Skeletal muscle cell (primary cell): ENCODE results near the gene PEAK1.
"Not testable (repeated sequence)": the region's sequence is repeated elsewhere in the genome, so short reads cannot be mapped to it uniquely, and the experiment has no call there.

Experiments
- DNase-seq: peaks from one replicate; pipeline ENCODE4 v3.0.0-alpha.2; 2010; ENCODE audit warnings: low read depth
- H3K4me3 ChIP-seq: 2 replicates; pipeline ENCODE4 v1.5.1; 2011; ENCODE audit warnings: low read depth, mild to moderate bottlenecking, control low read depth, low read length, moderate library complexity

PEAK1 gene

DNA sequence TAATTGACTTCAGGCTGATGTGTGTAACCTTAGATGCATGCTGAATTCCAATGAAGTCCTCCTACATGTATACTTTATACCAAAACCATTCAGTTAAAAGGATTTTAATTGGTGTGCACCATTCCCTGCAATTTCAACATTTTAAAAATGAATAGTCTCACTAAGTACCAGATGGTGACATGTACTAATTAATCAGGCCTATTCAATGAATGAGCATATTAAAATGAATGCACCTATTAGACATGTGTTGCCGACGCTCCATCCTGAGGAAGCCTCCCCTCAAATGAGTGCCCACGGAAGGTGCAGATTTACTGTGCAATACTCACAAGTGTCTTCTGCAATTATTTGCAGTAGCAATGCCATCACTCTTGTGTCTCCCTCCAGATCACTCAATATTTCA, 224.3 kb downstream of the PEAK1 start:
- no peak overlapping the region for H3K4me3 ChIP-seq
- no peak for DNase-seq

- DNase-seq, result no peak
- no peak overlapping the region for H3K4me3 ChIP-seq
These were observed 227.5 kb downstream of the PEAK1 start for GRCh38 chr15:77192451-77192850.

GRCh38 chr15:77191230-77191834, 228.6 kb downstream of the PEAK1 start:
- DNase-seq, result no peak
- no peak overlapping the region for H3K4me3 ChIP-seq

DNA sequence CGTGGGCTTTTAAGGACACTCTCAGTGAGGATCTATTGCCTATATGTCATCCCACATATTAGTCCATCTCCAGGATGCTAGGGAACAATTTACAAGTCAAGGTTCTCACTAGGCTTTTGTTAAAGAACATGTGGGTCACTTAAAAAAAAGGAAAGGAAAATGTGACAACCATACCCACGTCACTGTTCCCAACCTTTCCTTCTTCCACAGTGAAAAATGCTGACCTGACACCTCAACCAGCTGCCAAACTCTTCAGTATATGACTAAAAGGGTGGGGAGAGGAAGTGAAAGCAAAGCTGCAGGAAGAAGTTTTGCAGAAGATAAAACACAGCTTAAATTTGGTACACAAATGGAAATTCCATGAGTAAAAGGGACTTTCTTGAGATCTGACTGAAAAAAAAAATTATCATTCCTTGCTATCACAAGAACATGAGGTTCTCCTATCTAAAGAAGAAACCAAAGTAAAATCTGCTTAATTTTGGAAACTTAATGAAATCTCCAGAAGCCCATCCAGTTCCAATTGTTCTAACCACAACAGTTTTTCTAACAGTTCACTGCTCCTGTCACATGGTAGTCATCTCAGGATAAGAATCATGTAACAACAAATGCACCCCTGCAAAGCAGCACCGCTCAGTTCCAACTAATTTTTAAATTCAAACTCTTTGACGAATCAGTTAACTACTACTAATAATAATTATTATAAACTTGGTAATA, 232.0 kb downstream of the PEAK1 start:
- no peak overlapping the region for H3K4me3 ChIP-seq
- no peak for DNase-seq

- no peak for DNase-seq
- H3K4me3 ChIP-seq, result no peak overlapping the region
These were observed 233.3 kb downstream of the PEAK1 start for GRCh38 chr15:77186594-77187011.

DNA sequence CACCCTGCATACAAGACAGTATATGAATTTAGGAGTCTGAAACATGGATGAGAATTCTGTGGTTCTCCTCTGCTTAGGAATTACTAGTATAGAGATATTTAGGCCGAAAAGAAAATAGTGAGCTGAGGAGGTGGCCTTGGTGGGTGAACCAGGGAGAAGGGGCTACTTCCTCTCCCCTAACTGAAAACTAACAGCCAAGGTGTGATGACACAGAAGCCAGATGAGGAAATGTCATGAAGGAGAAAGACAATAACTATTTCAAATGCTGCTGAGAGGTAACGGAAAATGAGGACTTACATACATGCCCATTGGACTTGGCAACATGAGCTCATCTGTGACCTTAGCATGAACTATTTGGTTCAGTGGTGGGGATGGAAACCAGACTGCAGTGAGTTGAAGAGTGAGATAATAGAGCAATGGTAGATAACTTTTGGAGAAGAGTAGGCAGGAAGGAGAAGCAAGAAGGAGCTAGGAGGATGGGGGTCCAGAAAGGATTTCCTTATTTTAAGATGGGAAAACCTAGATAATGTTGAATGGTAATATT, 234.6 kb downstream of the PEAK1 start:
- DNase-seq, result no peak
- H3K4me3 ChIP-seq, result no peak overlapping the region

- DNase-seq, H3K4me3 ChIP-seq: not testable (repeated sequence)
These were observed 235.6 kb downstream of the PEAK1 start for GRCh38 chr15:77184352-77184751.

- H3K4me3 ChIP-seq, result no peak overlapping the region
- DNase-seq, result no peak
These were observed 236.8 kb downstream of the PEAK1 start for GRCh38 chr15:77183066-77183465.

- H3K4me3 ChIP-seq, result no peak overlapping the region
- no peak for DNase-seq
These were observed 238.4 kb downstream of the PEAK1 start for GRCh38 chr15:77181305-77182074.

- no peak overlapping the region for H3K4me3 ChIP-seq
- peak; percentile 42 for DNase-seq
These were observed 239.1 kb downstream of the PEAK1 start for GRCh38 chr15:77180757-77181156.

DNA sequence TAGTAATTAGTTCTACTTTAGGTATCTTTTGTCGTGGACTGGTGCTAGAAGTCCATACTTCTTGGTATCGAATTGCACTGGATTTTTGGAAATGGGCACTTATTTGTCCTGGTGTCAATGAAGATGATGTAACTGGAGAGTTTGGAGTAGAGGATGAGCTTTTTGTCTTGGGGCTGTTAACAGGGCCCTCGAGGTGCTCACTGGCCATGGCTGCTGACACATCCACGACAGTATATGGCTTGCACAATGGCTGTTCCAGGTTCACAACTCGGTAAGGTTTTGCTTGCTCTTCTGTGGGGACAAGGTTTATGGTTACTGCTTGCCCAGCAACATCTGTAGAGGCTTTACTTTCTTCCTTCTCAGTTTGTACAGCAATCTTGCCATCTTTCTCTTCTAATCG, 239.6 kb downstream of the PEAK1 start:
- DNase-seq, result no peak
- no peak overlapping the region for H3K4me3 ChIP-seq

DNA sequence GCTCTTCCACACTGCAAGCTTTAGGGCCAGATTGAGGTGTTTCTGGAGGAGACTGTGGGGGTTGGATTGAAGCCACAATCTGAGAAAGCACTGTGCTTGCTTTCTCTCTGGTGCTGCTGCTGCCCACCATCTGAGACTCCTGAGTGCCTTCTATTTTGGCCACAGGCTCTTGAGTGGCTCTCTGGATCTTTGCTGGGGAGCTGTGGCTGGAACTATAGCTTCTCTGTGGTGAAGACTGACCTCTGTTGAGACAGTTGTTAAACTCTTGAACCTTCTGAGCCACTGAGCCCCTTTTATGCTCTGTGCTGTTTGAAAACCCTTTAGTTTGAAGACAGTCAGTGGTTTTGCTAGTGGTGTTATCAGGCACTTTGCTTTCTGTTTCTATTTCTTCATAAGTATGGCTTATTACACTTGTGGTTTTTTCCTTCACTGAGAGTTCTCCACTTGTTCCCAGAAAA, 240.3 kb downstream of the PEAK1 start:
- no peak overlapping the region for H3K4me3 ChIP-seq
- DNase-seq, result no peak

DNA sequence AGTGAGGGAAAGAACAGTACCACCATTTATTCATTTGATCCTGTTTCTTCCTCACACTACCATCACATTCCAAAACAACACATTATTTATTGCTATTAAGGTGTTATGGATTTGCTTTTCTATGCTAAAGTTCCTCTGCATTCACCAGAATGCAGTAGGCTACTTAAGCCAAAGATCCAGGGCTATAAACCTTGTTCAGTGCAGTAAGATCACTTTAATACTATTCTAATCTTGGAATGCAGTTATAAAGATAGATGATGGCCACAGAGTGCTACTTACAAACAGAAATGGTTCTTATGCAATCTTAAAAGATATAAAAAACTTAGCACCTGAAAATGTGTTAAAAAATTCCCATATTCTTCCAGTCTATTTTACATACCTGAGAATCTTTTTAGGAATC, 241.5 kb downstream of the PEAK1 start:
- no peak overlapping the region for H3K4me3 ChIP-seq
- DNase-seq, result no peak

- DNase-seq, result not testable (repeated sequence)
These were observed 243.8 kb downstream of the PEAK1 start for GRCh38 chr15:77176148-77176547.

DNA sequence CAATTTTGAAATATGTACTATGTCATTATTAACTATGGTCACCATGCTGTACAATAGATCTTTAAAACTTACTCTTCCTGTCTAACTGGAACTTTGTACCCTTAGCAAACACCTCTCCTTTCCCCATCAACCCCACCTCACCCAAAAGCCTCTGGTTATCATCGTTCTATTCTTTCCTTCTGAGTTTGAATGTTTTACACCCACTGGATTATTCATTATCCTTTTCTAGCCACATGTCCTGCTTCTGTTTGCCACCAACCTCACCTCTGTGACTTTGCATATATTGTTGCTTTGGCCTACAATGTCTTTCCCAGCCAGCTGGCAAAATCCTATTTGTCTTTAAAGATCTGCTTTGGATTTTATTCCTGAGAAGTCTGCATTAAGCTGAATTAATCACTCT, 246.4 kb downstream of the PEAK1 start:
- no peak overlapping the region for H3K4me3 ChIP-seq
- no peak for DNase-seq

More at GRCh38 chr15:77176148-77176547, 243.8 kb downstream of the PEAK1 start:
- H3K4me3 ChIP-seq, result not testable (repeated sequence)

DNA sequence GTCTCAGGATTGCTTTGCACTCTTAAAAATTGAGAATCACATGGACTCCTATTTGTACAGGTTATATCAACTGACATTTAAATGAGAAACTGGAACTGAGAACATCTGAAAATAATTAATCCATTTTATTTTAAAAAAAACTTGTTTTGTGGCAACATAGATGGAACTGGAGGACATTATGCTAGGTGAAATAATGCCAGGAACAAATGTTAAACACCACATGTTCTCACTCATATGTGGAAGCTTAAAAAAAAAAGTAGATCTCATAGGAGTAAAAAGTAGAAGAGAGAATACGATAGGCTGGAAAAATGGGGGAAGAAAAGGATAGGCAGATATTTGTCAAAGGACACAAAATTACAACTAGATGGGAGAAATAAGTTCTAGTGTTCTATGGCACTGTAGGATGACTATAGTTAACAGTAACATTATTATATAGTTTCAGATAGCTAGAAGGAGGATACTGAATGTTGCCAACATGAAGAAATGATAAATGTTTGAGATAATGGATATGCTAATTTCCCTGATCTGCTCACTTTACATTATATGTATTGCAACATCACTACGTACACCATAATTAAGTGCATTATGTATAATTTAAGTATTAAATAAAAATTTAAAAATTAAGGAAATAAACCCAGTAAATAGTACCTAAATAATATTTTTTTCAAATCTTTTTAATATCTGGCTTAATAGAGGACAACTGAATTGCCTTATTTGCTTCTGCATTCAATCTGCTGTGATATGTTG, 248.5 kb downstream of the PEAK1 start:
- DNase-seq, result no peak
- H3K4me3 ChIP-seq, result no peak overlapping the region

DNA sequence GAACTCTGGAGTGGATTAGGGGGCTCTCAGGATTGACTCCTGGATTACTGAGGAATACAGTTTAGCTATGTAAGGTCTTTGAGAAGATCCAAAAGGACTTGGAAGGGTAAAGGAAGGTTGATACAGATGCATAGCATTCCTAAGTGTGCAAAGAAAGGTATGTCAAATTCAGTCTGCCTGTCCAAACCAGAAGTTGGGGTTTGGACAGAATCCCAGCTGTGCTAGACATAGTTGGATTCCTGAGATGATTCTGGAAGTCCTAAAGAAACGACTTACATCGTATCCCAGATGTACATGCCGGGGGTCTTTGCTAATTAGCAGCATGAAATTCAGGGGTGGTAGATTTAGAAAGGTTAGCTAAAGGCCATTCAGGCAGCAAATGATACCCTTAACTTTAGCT, 251.3 kb downstream of the PEAK1 start:
- no peak for DNase-seq
- no peak overlapping the region for H3K4me3 ChIP-seq

- H3K4me3 ChIP-seq, result no peak overlapping the region
- DNase-seq, result no peak
These were observed 251.8 kb downstream of the PEAK1 start for GRCh38 chr15:77168141-77168540.

DNA sequence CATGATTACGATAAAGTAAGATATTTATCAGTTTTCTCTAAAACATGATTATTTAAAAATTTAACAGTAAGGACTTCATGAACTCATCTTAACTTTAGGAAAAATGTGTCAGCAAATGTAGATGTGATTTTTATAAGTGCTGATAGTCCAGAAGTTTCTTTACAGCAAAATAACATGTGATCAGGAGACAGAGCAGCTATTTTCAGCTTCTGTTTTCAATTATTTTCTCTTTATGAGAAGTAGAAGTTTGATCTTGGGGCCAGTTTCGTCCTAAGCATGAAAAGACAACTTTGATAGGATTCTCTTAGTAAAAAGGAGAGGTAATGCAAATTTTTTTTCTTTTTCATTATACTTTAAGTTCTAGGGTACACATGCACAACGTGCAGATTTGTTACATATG, 252.5 kb downstream of the PEAK1 start:
- no peak overlapping the region for H3K4me3 ChIP-seq
- no peak for DNase-seq
